ENCODE data around the gene R3HDM1. TPM values are rescaled to one million over a fixed set of nuclear protein-coding genes. Genes with fewer than 3 reads are reported as not detected.

The R3HDM1 gene
- total RNA-seq, 3 donors from 2014 or later = 22.3 to 26.1 (median 25.2) TPM

DNA sequence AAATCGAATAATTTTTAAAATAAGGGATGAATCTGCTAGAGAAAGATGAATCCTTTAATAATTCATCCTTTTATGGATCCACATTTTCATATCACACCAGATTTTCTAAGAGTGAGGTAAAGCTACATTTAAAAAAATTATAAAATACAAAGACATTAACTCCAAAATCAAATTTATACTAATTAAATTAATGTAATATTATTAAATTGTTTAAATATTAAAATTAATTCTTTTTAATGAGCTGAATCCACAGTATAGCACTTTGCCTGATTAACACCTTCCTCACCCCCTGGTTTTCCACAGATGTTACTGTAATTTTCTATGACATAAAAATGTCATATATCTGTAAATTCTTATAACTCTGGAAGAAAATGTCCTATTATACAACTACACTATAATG, 26.5 kb upstream of the R3HDM1 start:
- no peaks in the 10 kb centered on the region for H3K4me1 ChIP-seq (ENCODE audit: low read depth)
- H3K36me3 ChIP-seq (ENCODE audit: low read depth) = no peaks in the 10 kb centered on the region
- H3K9me3 ChIP-seq = no peaks in the 10 kb centered on the region
- ATAC-seq (no peak), DNase-seq (no peak)
- intact Hi-C loops (cut with DNase I, micrococcal nuclease) = no loop called here
- no peak overlapping the region for H3K4me3 ChIP-seq
- TF ChIP-seq, protein P1, sequence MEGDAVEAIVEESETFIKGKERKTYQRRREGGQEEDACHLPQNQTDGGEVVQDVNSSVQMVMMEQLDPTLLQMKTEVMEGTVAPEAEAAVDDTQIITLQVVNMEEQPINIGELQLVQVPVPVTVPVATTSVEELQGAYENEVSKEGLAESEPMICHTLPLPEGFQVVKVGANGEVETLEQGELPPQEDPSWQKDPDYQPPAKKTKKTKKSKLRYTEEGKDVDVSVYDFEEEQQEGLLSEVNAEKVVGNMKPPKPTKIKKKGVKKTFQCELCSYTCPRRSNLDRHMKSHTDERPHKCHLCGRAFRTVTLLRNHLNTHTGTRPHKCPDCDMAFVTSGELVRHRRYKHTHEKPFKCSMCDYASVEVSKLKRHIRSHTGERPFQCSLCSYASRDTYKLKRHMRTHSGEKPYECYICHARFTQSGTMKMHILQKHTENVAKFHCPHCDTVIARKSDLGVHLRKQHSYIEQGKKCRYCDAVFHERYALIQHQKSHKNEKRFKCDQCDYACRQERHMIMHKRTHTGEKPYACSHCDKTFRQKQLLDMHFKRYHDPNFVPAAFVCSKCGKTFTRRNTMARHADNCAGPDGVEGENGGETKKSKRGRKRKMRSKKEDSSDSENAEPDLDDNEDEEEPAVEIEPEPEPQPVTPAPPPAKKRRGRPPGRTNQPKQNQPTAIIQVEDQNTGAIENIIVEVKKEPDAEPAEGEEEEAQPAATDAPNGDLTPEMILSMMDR (IDR thresholded peaks at IDR 0.05) = no peak

DNA sequence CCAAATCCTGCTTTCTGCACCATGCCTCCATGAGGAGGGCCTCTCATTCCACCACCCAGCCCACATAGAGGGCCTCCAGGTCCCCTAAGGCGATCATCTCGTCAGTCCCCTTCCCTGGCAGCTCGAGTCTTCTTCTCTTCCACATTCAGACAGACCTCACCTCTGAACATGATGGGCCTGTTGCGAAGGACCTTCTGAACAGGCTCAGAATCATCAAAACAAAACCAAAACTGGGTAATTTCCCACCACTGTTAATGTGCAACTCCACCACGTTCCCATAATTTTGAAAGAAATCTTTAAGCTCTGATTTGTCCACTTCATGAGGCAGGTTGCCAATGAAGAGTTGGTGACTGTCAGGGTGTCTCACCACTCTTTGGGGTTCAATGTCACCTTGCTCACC, 20.7 kb upstream of the R3HDM1 start:
- DNase-seq (no peak), ATAC-seq (no peak)
- intact Hi-C loops (cut with DNase I, micrococcal nuclease) = no loop called here
- no peaks in the 10 kb centered on the region for H3K4me1 ChIP-seq (ENCODE audit: low read depth)
- peaks cover 14% of the 10 kb centered on the region for H3K9me3 ChIP-seq
- TF ChIP-seq, protein P1 (IDR thresholded peaks at IDR 0.05) = no peak
- H3K4me3 ChIP-seq = no peak overlapping the region
- no peaks in the 10 kb centered on the region for H3K36me3 ChIP-seq (ENCODE audit: low read depth)

DNA sequence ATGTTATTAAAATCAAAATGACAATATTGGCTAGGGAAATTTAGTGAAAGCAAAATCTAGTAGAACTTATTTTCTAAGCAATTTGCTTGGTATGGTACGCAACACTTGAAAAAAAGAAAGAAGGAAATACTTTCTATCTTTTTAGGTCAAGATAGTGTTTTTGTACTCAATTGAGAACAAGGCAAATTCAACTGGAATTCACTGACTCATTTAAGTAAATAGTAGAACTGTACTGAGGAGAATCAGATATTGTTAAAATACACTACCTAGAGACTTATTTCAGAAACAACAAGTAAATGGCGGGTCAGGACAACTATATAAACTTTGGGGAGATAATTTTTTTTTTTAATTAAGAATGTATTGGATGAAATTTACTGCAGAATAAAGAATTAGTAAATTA, 19.2 kb upstream of the R3HDM1 start:
- no peaks in the 10 kb centered on the region for H3K4me1 ChIP-seq (ENCODE audit: low read depth)
- H3K9me3 ChIP-seq = peaks cover 27% of the 10 kb centered on the region
- intact Hi-C loops (cut with DNase I, micrococcal nuclease) = no loop called here
- H3K36me3 ChIP-seq (ENCODE audit: low read depth) = no peaks in the 10 kb centered on the region
- TF ChIP-seq, protein P1 (IDR thresholded peaks at IDR 0.05) = no peak
- H3K4me3 ChIP-seq = no peak overlapping the region
- ATAC-seq (no peak), DNase-seq (no peak)

GRCh38 chr2:135525786-135526185, 5.5 kb upstream of the R3HDM1 start:
- no peaks in the 10 kb centered on the region for H3K36me3 ChIP-seq (ENCODE audit: low read depth)
- H3K4me1 ChIP-seq (ENCODE audit: low read depth) = no peaks in the 10 kb centered on the region
- H3K9me3 ChIP-seq = no peaks in the 10 kb centered on the region
- TF ChIP-seq, protein P1 (IDR thresholded peaks at IDR 0.05) = no peak
- DNase-seq (no peak), ATAC-seq (no peak)
- no peak overlapping the region for H3K4me3 ChIP-seq
- intact Hi-C loops (cut with DNase I, micrococcal nuclease) = no loop called here

DNA sequence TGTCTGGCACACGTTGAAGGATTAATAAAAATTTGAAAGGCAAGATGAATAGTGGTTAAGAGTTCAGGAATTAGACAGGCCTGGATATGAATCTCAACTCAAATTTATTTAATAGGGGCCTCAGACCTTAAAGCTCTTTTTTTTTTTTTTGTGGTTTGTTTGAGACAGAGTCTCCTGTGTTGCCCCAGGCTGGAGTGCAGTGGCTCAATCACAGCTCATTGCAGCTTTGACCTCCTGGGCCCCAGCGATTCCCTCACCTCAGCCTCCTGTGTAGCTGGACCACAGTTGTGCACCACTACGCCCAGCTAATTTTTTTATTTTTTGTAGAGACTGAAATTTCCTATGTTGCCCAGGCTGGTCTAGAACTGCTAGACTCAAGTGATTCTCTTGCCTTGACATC, 3.3 kb upstream of the R3HDM1 start:
- intact Hi-C loops (cut with DNase I, micrococcal nuclease) = no loop called here
- Histone ChIP-seq H3K4me1 (ENCODE audit: low read depth) (peaks cover 10% of the 10 kb centered on the region), H3K9me3 (no peaks in the 10 kb centered on the region), H3K36me3 (ENCODE audit: low read depth) (no peaks in the 10 kb centered on the region), H3K4me3 (no peak overlapping the region)
- TF ChIP-seq, protein P1 (IDR thresholded peaks at IDR 0.05) = no peak
- ATAC-seq (no peak), DNase-seq (no peak)

Data from mucosa of descending colon (tissue), 3 donors.